ENCODE results near the gene C4BPA.

The C4BPA gene

DNA sequence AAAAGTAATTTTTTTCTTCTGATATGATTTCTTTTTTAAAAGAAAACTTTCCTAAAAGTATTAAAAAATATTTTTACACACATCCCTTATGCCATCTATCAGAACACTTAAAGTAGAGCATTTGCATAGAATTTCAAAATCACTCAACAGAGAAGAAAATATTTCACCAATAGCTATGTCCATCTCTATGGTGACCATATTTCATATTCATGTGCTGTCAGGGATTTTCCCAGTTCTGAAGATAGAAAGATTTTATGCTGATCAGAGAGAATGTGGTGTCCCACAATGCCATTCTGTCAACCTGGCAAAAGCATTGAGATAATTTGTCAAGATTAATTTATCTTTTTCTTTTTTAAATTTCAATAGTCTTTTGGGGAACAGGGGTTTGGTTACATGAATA, 87.0 kb downstream of the C4BPA start:
- no peak for DNase-seq (ENCODE audit: low spot score)

- DNase-seq (ENCODE audit: low spot score), result no peak
Observed at GRCh38 chr1:207191776-207192175, 87.7 kb downstream of the C4BPA start.

DNA sequence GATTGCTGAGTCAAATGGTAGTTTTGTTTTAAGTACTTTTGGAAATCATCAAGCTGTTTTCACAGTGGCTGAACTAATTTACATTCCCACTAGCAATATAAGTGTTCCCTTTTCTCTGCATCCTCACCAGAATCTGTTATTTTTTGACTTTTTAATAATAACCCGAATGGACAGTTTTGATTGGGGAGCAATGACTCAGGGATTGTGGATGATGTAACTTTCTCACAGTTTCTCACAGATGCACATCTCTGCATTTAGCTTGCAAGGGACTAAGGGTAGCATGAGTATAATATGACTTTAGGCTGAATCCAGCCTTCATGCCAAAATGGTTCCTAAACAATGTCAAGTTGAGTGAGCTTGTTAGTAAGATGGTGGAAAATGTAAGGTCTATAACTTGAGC, 90.2 kb downstream of the C4BPA start:
- no peak for DNase-seq (ENCODE audit: low spot score)
